Suprapubic skin (tissue), 4 donors: Measurements from ENCODE around the gene GRK5. TPM values are rescaled to one million over a fixed set of nuclear protein-coding genes. Genes with fewer than 3 reads are reported as not detected.
A peak's percentile ranks its signal among the peaks of the same experiment; 100 is the strongest.

Source experiments
- DNase-seq, 2 donors: peaks; one replicate each; pipeline ENCODE4 v3.0.0-alpha.2; 2019; ENCODE audit warnings: low spot score in 2 of 2
- H3K27ac ChIP-seq: fragments of 200-600 bp; sonication (generic); one replicate; pipeline ENCODE4 v1.5.1; 2019
- H3K27me3 ChIP-seq: fragments of 200-600 bp; sonication (generic); one replicate; pipeline ENCODE4 v1.5.1; 2019
- H3K36me3 ChIP-seq: fragments of 200-600 bp; sonication (generic); one replicate; pipeline ENCODE4 v1.5.1; 2019
- H3K4me1 ChIP-seq: fragments of 200-600 bp; sonication (generic); one replicate; pipeline ENCODE4 v1.5.1; 2019
- H3K4me3 ChIP-seq: fragments of 200-600 bp; sonication (generic); one replicate; pipeline ENCODE4 v1.5.1; 2019; ENCODE audit warnings: mild to moderate bottlenecking
- H3K9me3 ChIP-seq: fragments of 200-600 bp; sonication (generic); one replicate; pipeline ENCODE4 v1.5.1; 2019
- CTCF ChIP-seq, 2 donors: fragments of 200-600 bp in 1 of 2; fragments of 450-650 bp in 1 of 2; sonication (generic) in 1 of 2; IDR thresholded peaks; one replicate each; pipeline ENCODE4 v1.5.1; 2016 to 2019; ENCODE audit warnings: antibody characterized with exemption in 2 of 2, mild to moderate bottlenecking in 1 of 2, moderate library complexity in 1 of 2
- EP300 ChIP-seq: sonication (generic); formaldehyde crosslinking; IDR thresholded peaks from one replicate; pipeline ENCODE4 v1.6.1; 2017; ENCODE audit warnings: antibody characterized with exemption
- POLR2A ChIP-seq, 2 donors: fragments of 450-650 bp; IDR thresholded peaks; one replicate each; pipeline ENCODE4 v1.6.1; 2017; ENCODE audit warnings: antibody characterized with exemption in 2 of 2, mild to moderate bottlenecking in 2 of 2, moderate library complexity in 2 of 2
- POLR2AphosphoS5 ChIP-seq, 3 donors: sonication (generic); formaldehyde crosslinking; IDR thresholded peaks; one replicate each; pipeline ENCODE4 v1.6.1; 2017; ENCODE audit warnings: antibody characterized with exemption in 3 of 3
- WGBS: methylation state at CpG from one replicate; pipeline ENCODE4 v1.1.5; 2018; 5-methylcytosine and 5-hydroxymethylcytosine counted together
- total RNA-seq, 4 donors: library from RNA; depleted of rRNA; stranded (reverse); fragments of >200 nt; gene quantifications; one replicate each; pipeline ENCODE4 v1.1.0, GENCODE V29; 2016

GRK5 gene
- total RNA-seq, 4 donors from 2014 or later: 4.8 to 9.0 (median 6.7) TPM

- H3K27ac ChIP-seq: no peak overlapping the region
- WGBS: 84% methylated on average over 5 of the region's 5 CpGs
Observed at GRCh38 chr10:119312241-119312640, 104.9 kb downstream of the GRK5 start.

GRCh38 chr10:119313024-119313423, 105.7 kb downstream of the GRK5 start:
- Histone ChIP-seq H3K27me3 (no peaks in the 10 kb centered on the region), H3K4me1 (peaks cover 7% of the 10 kb centered on the region), H3K27ac (no peak overlapping the region), H3K4me3 (no peak overlapping the region), H3K9me3 (no peaks in the 10 kb centered on the region), H3K36me3 (no peaks in the 10 kb centered on the region)
- TF ChIP-seq EP300 (no peak), POLR2A (IDR thresholded peaks at IDR 0.05) (no peak), CTCF (IDR thresholded peaks at IDR 0.05) (no peak), POLR2AphosphoS5 (IDR thresholded peaks at IDR 0.05) (no peak)
- no peak for DNase-seq
- 0% methylated on average over 1 of the region's 1 CpG for WGBS

More at GRCh38 chr10:119312241-119312640, 104.9 kb downstream of the GRK5 start:
- TF ChIP-seq EP300: no peak
- no peak for TF ChIP-seq CTCF (IDR thresholded peaks at IDR 0.05)
- no peak for TF ChIP-seq POLR2A (IDR thresholded peaks at IDR 0.05)
- TF ChIP-seq POLR2AphosphoS5 (IDR thresholded peaks at IDR 0.05): no peak
- Histone ChIP-seq H3K27me3 (no peaks in the 10 kb centered on the region), H3K4me3 (no peak overlapping the region), H3K4me1 (peaks cover 7% of the 10 kb centered on the region), H3K9me3 (no peaks in the 10 kb centered on the region), H3K36me3 (no peaks in the 10 kb centered on the region)
- no peak for DNase-seq

- TF ChIP-seq EP300 (no peak), CTCF (IDR thresholded peaks at IDR 0.05) (no peak), POLR2AphosphoS5 (IDR thresholded peaks at IDR 0.05) (no peak), POLR2A (IDR thresholded peaks at IDR 0.05) (no peak)
- H3K27ac ChIP-seq: no peak overlapping the region
- H3K36me3 ChIP-seq: no peaks in the 10 kb centered on the region
- no peaks in the 10 kb centered on the region for H3K9me3 ChIP-seq
- no peak overlapping the region for H3K4me3 ChIP-seq
- no peak for DNase-seq
- H3K27me3 ChIP-seq: no peaks in the 10 kb centered on the region
- H3K4me1 ChIP-seq: peaks cover 7% of the 10 kb centered on the region
- 82% methylated on average over 4 of the region's 7 CpGs for WGBS
Observed at GRCh38 chr10:119313644-119314043, 106.3 kb downstream of the GRK5 start.

- Histone ChIP-seq H3K27me3 (no peaks in the 10 kb centered on the region), H3K4me1 (peaks cover 7% of the 10 kb centered on the region), H3K4me3 (no peak overlapping the region), H3K27ac (no peak overlapping the region), H3K9me3 (no peaks in the 10 kb centered on the region), H3K36me3 (no peaks in the 10 kb centered on the region)
- no peak for DNase-seq
- 86% methylated on average over 4 of the region's 11 CpGs for WGBS
- no peak for TF ChIP-seq POLR2A (IDR thresholded peaks at IDR 0.05)
- TF ChIP-seq EP300: no peak
- TF ChIP-seq CTCF (IDR thresholded peaks at IDR 0.05): no peak
- TF ChIP-seq POLR2AphosphoS5 (IDR thresholded peaks at IDR 0.05): no peak
Observed at GRCh38 chr10:119314061-119314460, 106.7 kb downstream of the GRK5 start.

- H3K4me3 ChIP-seq: no peak overlapping the region
- 92% methylated on average over 6 of the region's 7 CpGs for WGBS
- peaks cover 7% of the 10 kb centered on the region for H3K4me1 ChIP-seq
- H3K27ac ChIP-seq: peak overlapping the region; percentile 59
- no peak for TF ChIP-seq CTCF (IDR thresholded peaks at IDR 0.05)
- no peak for TF ChIP-seq EP300
- TF ChIP-seq POLR2A (IDR thresholded peaks at IDR 0.05): no peak
- no peak for TF ChIP-seq POLR2AphosphoS5 (IDR thresholded peaks at IDR 0.05)
- H3K27me3 ChIP-seq: no peaks in the 10 kb centered on the region
- H3K36me3 ChIP-seq: no peaks in the 10 kb centered on the region
- no peaks in the 10 kb centered on the region for H3K9me3 ChIP-seq
- no peak for DNase-seq
Observed at GRCh38 chr10:119314486-119314885, 107.1 kb downstream of the GRK5 start.
